Measurements from ENCODE around the gene PTPRT. TPM values are rescaled to one million over a fixed set of nuclear protein-coding genes. Genes with fewer than 3 reads are reported as not detected.

Gene PTPRT
- total RNA-seq, 1 donor from 2014 or later, result not detected

- Histone ChIP-seq H3K36me3 (no peaks in the 10 kb centered on the region), H3K27me3 (no peaks in the 10 kb centered on the region), H3K9me3 (no peaks in the 10 kb centered on the region), H3K4me1 (no peaks in the 10 kb centered on the region), H3K27ac (no peak overlapping the region), H3K4me3 (no peak overlapping the region)
- DNase-seq (ENCODE audit: extremely low spot score in 2 of 2), result no peak
- TF ChIP-seq POLR2A (IDR thresholded peaks at IDR 0.05) (no peak), CTCF (IDR thresholded peaks at IDR 0.05) (no peak), POLR2AphosphoS5 (IDR thresholded peaks at IDR 0.05; ENCODE audit: insufficient read depth in 1 of 2, low read depth in 1 of 2) (no peak)
- intact Hi-C loops (cut with DNase I), result no loop called here
Measured at GRCh38 chr20:42402455-42402854, 787.3 kb downstream of the PTPRT start.

GRCh38 chr20:42401613-42402012 is 788.1 kb downstream of the PTPRT start:
- no peaks in the 10 kb centered on the region for H3K36me3 ChIP-seq
- DNase-seq (ENCODE audit: extremely low spot score in 2 of 2), result no peak
- H3K4me1 ChIP-seq, result no peaks in the 10 kb centered on the region
- no peaks in the 10 kb centered on the region for H3K27me3 ChIP-seq
- intact Hi-C loops (cut with DNase I), result no loop called here
- H3K9me3 ChIP-seq, result no peaks in the 10 kb centered on the region
- TF ChIP-seq CTCF (IDR thresholded peaks at IDR 0.05) (no peak), POLR2AphosphoS5 (IDR thresholded peaks at IDR 0.05; ENCODE audit: insufficient read depth in 1 of 2, low read depth in 1 of 2) (no peak)
- H3K27ac ChIP-seq, result no peak overlapping the region
- no peak overlapping the region for H3K4me3 ChIP-seq

- no peaks in the 10 kb centered on the region for H3K4me1 ChIP-seq
- no peak for DNase-seq (ENCODE audit: extremely low spot score in 2 of 2)
Measured at GRCh38 chr20:42399802-42400201, 789.9 kb downstream of the PTPRT start.

GRCh38 chr20:42392442-42392841 is 797.3 kb downstream of the PTPRT start:
- no peaks in the 10 kb centered on the region for H3K9me3 ChIP-seq
- H3K27me3 ChIP-seq, result no peaks in the 10 kb centered on the region
- DNase-seq (ENCODE audit: extremely low spot score in 2 of 2), result no peak
- no peaks in the 10 kb centered on the region for H3K4me1 ChIP-seq
- no peak overlapping the region for H3K27ac ChIP-seq
- H3K4me3 ChIP-seq, result no peak overlapping the region
- TF ChIP-seq POLR2A (IDR thresholded peaks at IDR 0.05) (no peak), POLR2AphosphoS5 (IDR thresholded peaks at IDR 0.05; ENCODE audit: insufficient read depth in 1 of 2, low read depth in 1 of 2) (no peak), CTCF (IDR thresholded peaks at IDR 0.05) (no peak)
- H3K36me3 ChIP-seq, result no peaks in the 10 kb centered on the region
- intact Hi-C loops (cut with DNase I), result no loop called here

More at GRCh38 chr20:42399802-42400201, 789.9 kb downstream of the PTPRT start:
- Histone ChIP-seq H3K27me3 (no peaks in the 10 kb centered on the region), H3K27ac (no peak overlapping the region), H3K36me3 (no peaks in the 10 kb centered on the region), H3K4me3 (no peak overlapping the region), H3K9me3 (no peaks in the 10 kb centered on the region)
- intact Hi-C loops (cut with DNase I), result no loop called here
- TF ChIP-seq CTCF (IDR thresholded peaks at IDR 0.05) (no peak), POLR2AphosphoS5 (IDR thresholded peaks at IDR 0.05; ENCODE audit: insufficient read depth in 1 of 2, low read depth in 1 of 2) (no peak), POLR2A (IDR thresholded peaks at IDR 0.05) (no peak)

GRCh38 chr20:42391807-42392206 is 797.9 kb downstream of the PTPRT start:
- H3K27ac ChIP-seq, result no peak overlapping the region
- H3K4me3 ChIP-seq, result no peak overlapping the region
- no peaks in the 10 kb centered on the region for H3K9me3 ChIP-seq
- no peaks in the 10 kb centered on the region for H3K27me3 ChIP-seq
- no peaks in the 10 kb centered on the region for H3K36me3 ChIP-seq
- TF ChIP-seq POLR2AphosphoS5 (IDR thresholded peaks at IDR 0.05; ENCODE audit: insufficient read depth in 1 of 2, low read depth in 1 of 2) (no peak), POLR2A (IDR thresholded peaks at IDR 0.05) (no peak), CTCF (IDR thresholded peaks at IDR 0.05) (no peak)
- DNase-seq (ENCODE audit: extremely low spot score in 2 of 2), result no peak
- intact Hi-C loops (cut with DNase I), result no loop called here
- H3K4me1 ChIP-seq, result no peaks in the 10 kb centered on the region
